GM23338 (cell line): ENCODE measurements around the gene DDX31. TPM values are rescaled to one million over a fixed set of nuclear protein-coding genes. Genes with fewer than 3 reads are reported as not detected.

ENCODE experiments used
- ATAC-seq: fragments of 200-7000 bp; cut with Tn5 transposase; 3 replicates; pipeline ENCODE4 v1.9.1; 2020
- DNase-seq: peaks from one replicate; pipeline ENCODE4 v3.0.0-alpha.2; 2015; ENCODE audit warnings: low spot score
- H2AFZ ChIP-seq: fragments of 200-600 bp; sonication (generic); 2 replicates; pipeline ENCODE4 v1.8.0; 2016; ENCODE audit warnings: antibody characterized with exemption, mild to moderate bottlenecking, moderate library complexity
- H3F3A ChIP-seq: fragments of 200-600 bp; sonication (generic); replicated peaks from 2 replicates; pipeline ENCODE4 v1.8.0; 2017; ENCODE audit warnings: antibody characterized with exemption, mixed run types, low read depth
- H3K27ac ChIP-seq: fragments of 200-600 bp; sonication (generic); 2 replicates; pipeline ENCODE4 v1.6.1; 2016; ENCODE audit warnings: low read depth
- H3K27me3 ChIP-seq: fragments of 200-600 bp; sonication (generic); 2 replicates; pipeline ENCODE4 v1.8.0; 2016; ENCODE audit warnings: mild to moderate bottlenecking, mixed run types, moderate library complexity; ENCODE audit not compliant: insufficient read depth
- H3K36me3 ChIP-seq: fragments of 200-600 bp; sonication (generic); 2 replicates; pipeline ENCODE4 v1.8.0; 2016; ENCODE audit warnings: mild to moderate bottlenecking; ENCODE audit not compliant: insufficient read depth
- H3K4me1 ChIP-seq: fragments of 200-600 bp; sonication (generic); 2 replicates; pipeline ENCODE4 v1.8.0; 2016; ENCODE audit warnings: mild to moderate bottlenecking, moderate library complexity; ENCODE audit not compliant: insufficient read depth
- H3K4me2 ChIP-seq: fragments of 200-600 bp; sonication (generic); 2 replicates; pipeline ENCODE4 v1.7.1; 2017; ENCODE audit warnings: mixed run types
- H3K4me3 ChIP-seq: fragments of 200-600 bp; sonication (generic); 2 replicates; pipeline ENCODE4 v1.6.1; 2016; ENCODE audit warnings: mixed run types
- H3K79me2 ChIP-seq: fragments of 200-600 bp; sonication (generic); replicated peaks from 2 replicates; pipeline ENCODE4 v1.8.0; 2017; ENCODE audit warnings: mild to moderate bottlenecking; ENCODE audit not compliant: insufficient read depth
- H3K9me2 ChIP-seq: fragments of 200-600 bp; sonication (generic); 2 replicates; pipeline ENCODE4 v1.8.0; 2017; ENCODE audit not compliant: insufficient read depth
- H4K20me1 ChIP-seq: fragments of 200-600 bp; sonication (generic); replicated peaks from 2 replicates; pipeline ENCODE4 v1.8.0; 2017; ENCODE audit warnings: mild to moderate bottlenecking; ENCODE audit not compliant: insufficient read depth
- H3K27ac Mint-ChIP-seq: 2 replicates; pipeline ENCODE4 v1.8.0; 2020; ENCODE audit warnings: inconsistent platforms, mild to moderate bottlenecking, moderate library complexity, mixed read lengths
- H3K27me3 Mint-ChIP-seq: 3 replicates; pipeline ENCODE4 v1.8.0; 2022; ENCODE audit warnings: low read depth, mild to moderate bottlenecking, moderate library complexity, mixed read lengths, inconsistent platforms; ENCODE audit not compliant: insufficient read depth, poor library complexity
- H3K36me3 Mint-ChIP-seq: 3 replicates; pipeline ENCODE4 v1.8.0; 2021; ENCODE audit warnings: low read depth, mild to moderate bottlenecking, inconsistent platforms, moderate library complexity, mixed read lengths
- H3K4me1 Mint-ChIP-seq: 3 replicates; pipeline ENCODE4 v1.8.0; 2020; ENCODE audit warnings: mild to moderate bottlenecking, inconsistent platforms, mixed read lengths
- H3K4me3 Mint-ChIP-seq: 3 replicates; pipeline ENCODE4 v1.8.0; 2021; ENCODE audit warnings: moderate library complexity, mild to moderate bottlenecking, inconsistent platforms, mixed read lengths
- H3K9me3 Mint-ChIP-seq: 3 replicates; pipeline ENCODE4 v1.8.0; 2020; ENCODE audit warnings: moderate library complexity, mild to moderate bottlenecking, inconsistent platforms, mixed read lengths
- CREB1 ChIP-seq: fragments of 250-450 bp; sonication (Bioruptor Pico); IDR thresholded peaks from 2 replicates; pipeline ENCODE4 v1.5.0; 2020; ENCODE audit warnings: low read depth, mild to moderate bottlenecking, moderate library complexity
- CTCF ChIP-seq, 2 experiments: fragments of 200-600 bp in 1 of 2; sonication (generic) in 1 of 2; conservative IDR thresholded peaks; 2 replicates each; pipeline versions ENCODE4 v1.5.1 to v1.6.1; 2016 to 2017; ENCODE audit warnings: antibody characterized with exemption in 2 of 2, low read depth in 2 of 2, mild to moderate bottlenecking in 2 of 2, moderate library complexity in 1 of 2
- ETS1 ChIP-seq: IDR thresholded peaks from 2 replicates; pipeline ENCODE4 v1.6.1; 2016; ENCODE audit warnings: antibody characterized with exemption
- EZH2 ChIP-seq: fragments of 200-600 bp; sonication (generic); IDR thresholded peaks from one replicate; pipeline ENCODE4 v1.8.0; 2017; ENCODE audit warnings: antibody characterized with exemption, mild to moderate bottlenecking, low read depth; ENCODE audit not compliant: unreplicated experiment
- EZH2phosphoT487 ChIP-seq: fragments of 200-600 bp; sonication (generic); IDR thresholded peaks from one replicate; pipeline ENCODE4 v1.8.1; 2018; ENCODE audit warnings: antibody characterized with exemption; ENCODE audit not compliant: unreplicated experiment
- JUNB ChIP-seq: IDR thresholded peaks from one replicate; pipeline ENCODE4 v1.6.1; 2016; ENCODE audit warnings: antibody characterized with exemption; ENCODE audit not compliant: unreplicated experiment
- POLR2AphosphoS5 ChIP-seq: IDR thresholded peaks from 2 replicates; pipeline ENCODE4 v1.6.1; 2016; ENCODE audit warnings: antibody characterized with exemption, low read depth
- REST ChIP-seq: IDR thresholded peaks from one replicate; pipeline ENCODE4 v1.6.1; 2018; ENCODE audit warnings: antibody characterized with exemption; ENCODE audit not compliant: unreplicated experiment
- polyA plus RNA-seq: library from polyadenylated mRNA; unstranded; fragments of >200 nt; fragmentation: Nextera tagmentation; extraction: Ambion mirVana; gene quantifications from 2 replicates; pipeline ENCODE4 v1.2.1, GENCODE V29; 2016
- total RNA-seq: library from RNA; depleted of rRNA; stranded (reverse); fragments of >200 nt; shearing (Covaris generic); gene quantifications from 2 replicates; pipeline ENCODE4 v1.2.3, GENCODE V29; 2014

DDX31 gene
- total and polyA plus RNA-seq, 2 experiments from 2014 or later: 14.8 to 23.5 TPM

GRCh38 chr9:132592451-132592850, 77.3 kb downstream of the DDX31 start:
- no peak overlapping the region for H2AFZ ChIP-seq
- H3K4me3 Mint-ChIP-seq: peak overlapping the region; percentile 66
- peaks cover 18% of the 10 kb centered on the region for H3K36me3 Mint-ChIP-seq
- peaks cover 35% of the 10 kb centered on the region for H3K4me1 ChIP-seq
- no peak overlapping the region for H3K27ac Mint-ChIP-seq
- no peaks in the 10 kb centered on the region; the same call in 1 of the 2 replicates for H4K20me1 ChIP-seq
- no peaks in the 10 kb centered on the region for H3K9me2 ChIP-seq
- H3K4me1 Mint-ChIP-seq: peaks cover 31% of the 10 kb centered on the region
- TF ChIP-seq ETS1 (no peak), EZH2 (peak; percentile 1), CREB1 (no peak), POLR2AphosphoS5 (no peak), JUNB (no peak), CTCF (conservative IDR thresholded peaks at IDR 0.05; ENCODE audit: low read depth in 2 of 2) (no peak), REST (no peak), EZH2phosphoT487 (no peak)
- peak overlapping the region; percentile 80 for H3K4me2 ChIP-seq
- ATAC-seq (no peak), DNase-seq (peak; percentile 46)
- H3K27me3 Mint-ChIP-seq: peaks cover 56% of the 10 kb centered on the region
- H3K27ac ChIP-seq: no peak overlapping the region
- peaks cover 63% of the 10 kb centered on the region for H3K27me3 ChIP-seq
- 0 out of 2 replicates have a peak, but pooled peaks cover 13% of the 10 kb centered on the region for H3F3A ChIP-seq
- no peaks in the 10 kb centered on the region for H3K36me3 ChIP-seq
- H3K4me3 ChIP-seq: peak overlapping the region; percentile 58
- no peaks in the 10 kb centered on the region for H3K79me2 ChIP-seq
- H3K9me3 Mint-ChIP-seq: no peaks in the 10 kb centered on the region

- Histone ChIP-seq H2AFZ (no peak overlapping the region), H3K4me1 (peaks cover 35% of the 10 kb centered on the region), H3K4me3 (peak overlapping the region; percentile 58), H4K20me1 (no peaks in the 10 kb centered on the region; the same call in 1 of the 2 replicates), H3K27ac (no peak overlapping the region), H3K27me3 (peaks cover 69% of the 10 kb centered on the region), H3F3A (0 out of 2 replicates have a peak, but pooled peaks cover 13% of the 10 kb centered on the region), H3K4me2 (peak overlapping the region; percentile 80), H3K9me2 (no peaks in the 10 kb centered on the region), H3K36me3 (no peaks in the 10 kb centered on the region), H3K79me2 (no peaks in the 10 kb centered on the region)
- ATAC-seq (peak; percentile 7), DNase-seq (peak; percentile 52)
- TF ChIP-seq JUNB (no peak), EZH2 (peak; percentile 51)
- Mint-ChIP-seq H3K4me3 (peak overlapping the region; percentile 66), H3K27ac (no peak overlapping the region; the same call in 1 of the 2 replicates), H3K9me3 (no peaks in the 10 kb centered on the region), H3K4me1 (peaks cover 31% of the 10 kb centered on the region), H3K36me3 (peaks cover 18% of the 10 kb centered on the region), H3K27me3 (peaks cover 62% of the 10 kb centered on the region)
Observed at GRCh38 chr9:132591751-132592314, 78.0 kb downstream of the DDX31 start.
